Liver (tissue), 9 donors: ENCODE measurements around the gene LTBP2. TPM values are rescaled to one million over a fixed set of nuclear protein-coding genes. Genes with fewer than 3 reads are reported as not detected.

Experiments
- DNase-seq: peaks from one replicate; pipeline ENCODE4 v3.0.0-alpha.2; 2017; ENCODE audit warnings: low spot score
- H3K27ac ChIP-seq, 2 donors: one replicate each; pipeline ENCODE4 v1.7.0; 2013; ENCODE audit warnings: inconsistent platforms in 2 of 2, low read length in 2 of 2, control low read depth in 1 of 2, low read depth in 1 of 2, mild to moderate bottlenecking in 1 of 2
- H3K27me3 ChIP-seq, 4 donors: one replicate each; pipeline versions ENCODE4 v1.6.1 to v1.7.0; 2013; ENCODE audit warnings: low read length in 3 of 4, inconsistent platforms in 1 of 4, mild to moderate bottlenecking in 1 of 4, moderate library complexity in 1 of 4; ENCODE audit not compliant: control insufficient read depth in 4 of 4, insufficient read depth in 4 of 4
- H3K36me3 ChIP-seq, 4 donors: one replicate each; pipeline versions ENCODE4 v1.6.1 to v1.7.0; 2013; ENCODE audit warnings: low read length in 3 of 4, mild to moderate bottlenecking in 3 of 4, low read depth in 1 of 4, moderate library complexity in 1 of 4; ENCODE audit not compliant: control insufficient read depth in 4 of 4, insufficient read depth in 3 of 4
- H3K4me1 ChIP-seq, 4 donors: one replicate each; pipeline versions ENCODE4 v1.6.1 to v1.7.0; 2013; ENCODE audit warnings: low read length in 3 of 4, mild to moderate bottlenecking in 3 of 4, moderate library complexity in 1 of 4; ENCODE audit not compliant: control insufficient read depth in 4 of 4, insufficient read depth in 4 of 4
- H3K4me3 ChIP-seq, 3 donors: one replicate each; pipeline versions ENCODE4 v1.6.1 to v1.7.0; 2013; ENCODE audit warnings: low read length in 3 of 3, control low read depth in 1 of 3, low read depth in 1 of 3, mild to moderate bottlenecking in 1 of 3
- H3K9ac ChIP-seq, 2 donors: one replicate each; pipeline ENCODE4 v1.7.0; 2013; ENCODE audit warnings: low read length in 2 of 2, mild to moderate bottlenecking in 2 of 2, moderate library complexity in 2 of 2, control low read depth in 1 of 2, low read depth in 1 of 2
- H3K9me3 ChIP-seq, 4 donors: one replicate each; pipeline versions ENCODE4 v1.6.1 to v1.7.0; 2013; ENCODE audit warnings: low read length in 3 of 4; ENCODE audit not compliant: control insufficient read depth in 4 of 4
- EGR1 ChIP-seq, 2 donors: IDR thresholded peaks; 2 replicates each; pipeline ENCODE4 v1.6.1; 2016 to 2018; ENCODE audit warnings: antibody characterized with exemption in 2 of 2, low read depth in 2 of 2
- FOXA1 ChIP-seq: IDR thresholded peaks from 2 replicates; pipeline ENCODE4 v1.6.1; 2016; ENCODE audit warnings: antibody characterized with exemption
- FOXA2 ChIP-seq: IDR thresholded peaks from 2 replicates; pipeline ENCODE4 v1.6.1; 2016; ENCODE audit warnings: antibody characterized with exemption
- GABPA ChIP-seq, 2 donors: IDR thresholded peaks in 1 of 2; conservative IDR thresholded peaks in 1 of 2; 2 replicates each; pipeline ENCODE4 v1.6.1; 2016; ENCODE audit warnings: antibody characterized with exemption in 2 of 2, mild to moderate bottlenecking in 1 of 2, moderate library complexity in 1 of 2
- HNF4A ChIP-seq, 2 donors: conservative IDR thresholded peaks; 2 replicates each; pipeline ENCODE4 v1.6.1; 2016; ENCODE audit warnings: antibody characterized with exemption in 2 of 2, mild to moderate bottlenecking in 2 of 2
- HNF4G ChIP-seq: IDR thresholded peaks from 2 replicates; pipeline ENCODE4 v1.6.1; 2016; ENCODE audit warnings: antibody characterized with exemption
- JUND ChIP-seq, 2 donors: IDR thresholded peaks; 2 replicates each; pipeline ENCODE4 v1.6.1; 2016; ENCODE audit warnings: antibody characterized with exemption in 2 of 2
- NR2F2 ChIP-seq: IDR thresholded peaks from 2 replicates; pipeline ENCODE4 v1.6.1; 2016; ENCODE audit warnings: antibody characterized with exemption
- RAD21 ChIP-seq, 2 donors: IDR thresholded peaks; 2 replicates each; pipeline ENCODE4 v1.6.1; 2016; ENCODE audit warnings: antibody characterized with exemption in 2 of 2, mild to moderate bottlenecking in 2 of 2
- RXRA ChIP-seq, 2 donors: IDR thresholded peaks; 2 replicates each; pipeline ENCODE4 v1.6.1; 2017 to 2018; ENCODE audit warnings: antibody characterized with exemption in 2 of 2, mild to moderate bottlenecking in 1 of 2
- SP1 ChIP-seq: IDR thresholded peaks from 2 replicates; pipeline ENCODE4 v1.6.1; 2018; ENCODE audit warnings: antibody characterized with exemption, mild to moderate bottlenecking
- TAF1 ChIP-seq: conservative IDR thresholded peaks from 2 replicates; pipeline ENCODE4 v1.6.1; 2016; ENCODE audit warnings: antibody characterized with exemption, mild to moderate bottlenecking
- YY1 ChIP-seq: IDR thresholded peaks from 2 replicates; pipeline ENCODE4 v1.6.1; 2016; ENCODE audit warnings: antibody characterized with exemption, mild to moderate bottlenecking
- WGBS: extraction: QIAGEN DNeasy Blood & Tissue Kit; methylation state at CpG from one replicate; pipeline ENCODE4 v1.1.7; 2013; 5-methylcytosine and 5-hydroxymethylcytosine counted together
- polyA plus RNA-seq, 2 donors: library from polyadenylated mRNA; stranded (reverse) in 1 of 2; unstranded in 1 of 2; fragments of 200-250 nt in 1 of 2; fragments of >200 nt in 1 of 2; fragmentation: Nextera tagmentation in 1 of 2; extraction: Ambion mirVana in 1 of 2; gene quantifications; one replicate each; pipeline versions ENCODE4 v1.2.1 to v1.2.3, GENCODE V29; 2013 to 2015
- total RNA-seq, 2 donors: library from RNA; depleted of rRNA; stranded (reverse); fragments of >200 nt; gene quantifications; one replicate each; pipeline ENCODE4 v1.2.3, GENCODE V29; 2014
- TF ChIP-seq, protein P1 (sequence below): fragments of 150-350 bp; IDR thresholded peaks from 2 replicates; pipeline ENCODE4 v1.5.1; 2017; ENCODE audit warnings: improper control_type of control experiment, low read depth, low read length; ENCODE audit not compliant: missing input control
- TF ChIP-seq, protein P2 (sequence below): IDR thresholded peaks from 2 replicates; pipeline ENCODE4 v1.6.1; 2016; ENCODE audit warnings: antibody characterized with exemption
- TF ChIP-seq, protein P3 (sequence below): IDR thresholded peaks from 2 replicates; pipeline ENCODE4 v1.6.1; 2016; ENCODE audit warnings: antibody characterized with exemption
- TF ChIP-seq, protein P4 (sequence below): IDR thresholded peaks from 2 replicates; pipeline ENCODE4 v1.6.1; 2016; ENCODE audit warnings: antibody characterized with exemption
- donor health status: healthy.
- donor health status: healthy.
- donor health status: healthy.
- donor health status: healthy.
- donor health status: healthy.

The LTBP2 gene
- total and polyA plus RNA-seq, 4 donors = 0.24 to 1.3 (median 0.89) TPM

DNA sequence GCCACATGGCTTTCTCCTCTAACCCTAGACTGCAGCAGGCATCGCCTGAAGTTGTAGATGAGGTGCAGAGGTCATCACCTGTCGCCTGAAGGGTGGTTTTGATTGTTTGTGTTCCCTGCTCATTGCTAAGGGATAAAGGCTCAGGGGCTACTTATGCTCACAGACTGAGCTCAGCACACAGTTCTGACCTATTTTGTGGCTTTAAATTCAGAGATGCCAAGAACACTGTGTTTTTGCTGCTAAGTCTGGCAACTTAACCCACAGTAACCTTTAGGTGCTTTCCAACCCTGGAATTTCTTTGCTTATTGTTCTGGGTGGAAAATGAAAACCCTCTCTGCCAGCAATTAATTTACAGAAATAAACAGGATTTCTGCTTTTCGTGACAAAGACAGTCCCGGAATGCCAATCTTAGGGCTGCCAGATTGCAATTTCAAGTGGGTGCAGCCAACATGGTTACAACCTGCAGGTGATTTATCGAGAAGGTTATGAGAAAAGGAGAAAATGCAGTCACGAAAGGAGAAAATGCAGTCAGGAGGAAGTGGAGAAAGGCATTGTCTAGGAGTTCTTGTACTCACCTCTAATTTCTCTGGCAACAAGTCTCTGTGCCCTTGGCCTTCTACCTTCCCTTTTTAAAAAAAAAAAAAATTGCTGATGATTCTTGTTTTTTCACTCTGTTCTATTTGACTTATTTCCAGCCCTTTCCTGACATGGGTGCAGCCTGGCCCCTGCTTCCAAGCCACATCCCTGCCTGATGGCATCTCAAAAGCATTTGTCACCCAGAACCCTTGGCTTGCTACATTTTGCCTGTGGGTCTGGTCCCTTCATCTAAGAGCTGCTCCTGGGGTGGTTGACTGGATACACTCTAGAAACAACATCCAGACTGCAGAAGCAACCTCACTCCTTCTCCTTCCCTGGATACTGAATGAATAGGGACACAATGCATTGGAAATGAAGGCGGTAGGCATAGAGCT is 142.2 kb downstream of the LTBP2 start:
- Histone ChIP-seq H3K27me3 (no peaks in the 10 kb centered on the region), H3K4me1 (no peaks in the 10 kb centered on the region), H3K9ac (no peak overlapping the region), H3K27ac (no peak overlapping the region), H3K9me3 (no peaks in the 10 kb centered on the region), H3K4me3 (no peak overlapping the region), H3K36me3 (peaks cover 0 to 6% (median 2%) of the 10 kb centered on the region in 4 donors)
- DNase-seq = no peak
- TF ChIP-seq TAF1 (no peak), NR2F2 (no peak), JUND (IDR thresholded peaks at IDR 0.05) (no peak), EGR1 (IDR thresholded peaks at IDR 0.05; ENCODE audit: low read depth in 2 of 2) (no peak), FOXA1 (no peak), GABPA (IDR thresholded peaks at IDR 0.05 in 1 of 2, conservative IDR thresholded peaks at IDR 0.05 in 1 of 2) (no peak)
- TF ChIP-seq, protein P1, sequence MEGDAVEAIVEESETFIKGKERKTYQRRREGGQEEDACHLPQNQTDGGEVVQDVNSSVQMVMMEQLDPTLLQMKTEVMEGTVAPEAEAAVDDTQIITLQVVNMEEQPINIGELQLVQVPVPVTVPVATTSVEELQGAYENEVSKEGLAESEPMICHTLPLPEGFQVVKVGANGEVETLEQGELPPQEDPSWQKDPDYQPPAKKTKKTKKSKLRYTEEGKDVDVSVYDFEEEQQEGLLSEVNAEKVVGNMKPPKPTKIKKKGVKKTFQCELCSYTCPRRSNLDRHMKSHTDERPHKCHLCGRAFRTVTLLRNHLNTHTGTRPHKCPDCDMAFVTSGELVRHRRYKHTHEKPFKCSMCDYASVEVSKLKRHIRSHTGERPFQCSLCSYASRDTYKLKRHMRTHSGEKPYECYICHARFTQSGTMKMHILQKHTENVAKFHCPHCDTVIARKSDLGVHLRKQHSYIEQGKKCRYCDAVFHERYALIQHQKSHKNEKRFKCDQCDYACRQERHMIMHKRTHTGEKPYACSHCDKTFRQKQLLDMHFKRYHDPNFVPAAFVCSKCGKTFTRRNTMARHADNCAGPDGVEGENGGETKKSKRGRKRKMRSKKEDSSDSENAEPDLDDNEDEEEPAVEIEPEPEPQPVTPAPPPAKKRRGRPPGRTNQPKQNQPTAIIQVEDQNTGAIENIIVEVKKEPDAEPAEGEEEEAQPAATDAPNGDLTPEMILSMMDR = no peak
- TF ChIP-seq, protein P2, sequence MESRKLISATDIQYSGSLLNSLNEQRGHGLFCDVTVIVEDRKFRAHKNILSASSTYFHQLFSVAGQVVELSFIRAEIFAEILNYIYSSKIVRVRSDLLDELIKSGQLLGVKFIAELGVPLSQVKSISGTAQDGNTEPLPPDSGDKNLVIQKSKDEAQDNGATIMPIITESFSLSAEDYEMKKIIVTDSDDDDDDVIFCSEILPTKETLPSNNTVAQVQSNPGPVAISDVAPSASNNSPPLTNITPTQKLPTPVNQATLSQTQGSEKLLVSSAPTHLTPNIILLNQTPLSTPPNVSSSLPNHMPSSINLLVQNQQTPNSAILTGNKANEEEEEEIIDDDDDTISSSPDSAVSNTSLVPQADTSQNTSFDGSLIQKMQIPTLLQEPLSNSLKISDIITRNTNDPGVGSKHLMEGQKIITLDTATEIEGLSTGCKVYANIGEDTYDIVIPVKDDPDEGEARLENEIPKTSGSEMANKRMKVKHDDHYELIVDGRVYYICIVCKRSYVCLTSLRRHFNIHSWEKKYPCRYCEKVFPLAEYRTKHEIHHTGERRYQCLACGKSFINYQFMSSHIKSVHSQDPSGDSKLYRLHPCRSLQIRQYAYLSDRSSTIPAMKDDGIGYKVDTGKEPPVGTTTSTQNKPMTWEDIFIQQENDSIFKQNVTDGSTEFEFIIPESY = no peak
- 84% methylated on average over 7 of the region's 7 CpGs for WGBS

DNA sequence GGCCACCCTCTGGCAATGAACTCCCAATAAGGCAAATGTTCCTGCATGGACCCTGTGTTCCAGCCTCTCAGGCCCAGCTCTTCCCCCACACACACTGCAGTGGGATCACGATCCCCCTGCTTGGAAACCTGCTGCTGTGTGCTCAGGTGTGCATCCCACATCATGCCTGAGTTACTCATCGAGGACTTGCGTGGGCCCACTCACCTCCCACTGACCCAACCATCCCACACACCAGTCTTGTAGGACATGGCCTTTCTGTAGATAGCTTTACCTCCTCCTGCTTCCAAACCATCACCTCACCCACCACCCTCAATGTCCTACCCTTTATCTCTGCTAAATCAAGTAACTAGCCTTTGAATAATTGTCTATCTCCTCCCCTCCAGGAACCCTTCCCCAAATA is 143.5 kb downstream of the LTBP2 start:
- no peak overlapping the region for H3K9ac ChIP-seq
- H3K27me3 ChIP-seq = no peaks in the 10 kb centered on the region
- peaks cover 0 to 2% (median 0%) of the 10 kb centered on the region in 4 donors for H3K36me3 ChIP-seq
- no peaks in the 10 kb centered on the region for H3K9me3 ChIP-seq
- TF ChIP-seq SP1 = no peak
- no peak for TF ChIP-seq JUND (IDR thresholded peaks at IDR 0.05)
- TF ChIP-seq FOXA1 = no peak
- TF ChIP-seq NR2F2 = no peak
- no peak for DNase-seq
- 95% methylated on average over 3 of the region's 3 CpGs for WGBS
- H3K27ac ChIP-seq = no peak overlapping the region
- H3K4me1 ChIP-seq = no peaks in the 10 kb centered on the region
- no peak overlapping the region for H3K4me3 ChIP-seq

DNA sequence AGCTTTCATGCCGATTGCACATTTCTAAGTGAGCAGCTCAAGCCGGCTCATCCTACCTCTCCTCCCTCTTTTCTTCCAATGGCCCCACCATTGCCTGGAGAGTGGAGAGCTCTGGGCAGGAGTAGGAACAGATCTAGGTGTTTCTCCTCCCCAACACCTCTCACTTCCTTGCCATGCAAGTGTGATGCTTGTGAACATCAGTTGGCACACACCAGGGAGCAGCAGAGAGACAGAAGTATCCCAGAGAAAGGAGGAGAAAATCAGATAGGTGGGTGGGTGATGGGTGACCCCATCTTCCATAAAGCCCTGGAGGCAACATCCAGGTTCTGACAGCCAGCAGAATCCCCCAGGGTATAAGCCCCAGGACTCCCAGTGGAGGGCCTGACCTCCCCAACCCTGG is 146.7 kb downstream of the LTBP2 start:
- Histone ChIP-seq H3K27me3 (no peaks in the 10 kb centered on the region), H3K4me3 (no peak overlapping the region), H3K9me3 (no peaks in the 10 kb centered on the region), H3K36me3 (no peaks in the 10 kb centered on the region), H3K9ac (no peak overlapping the region), H3K27ac (no peak overlapping the region), H3K4me1 (no peaks in the 10 kb centered on the region)
- 89% methylated on average over 2 of the region's 2 CpGs for WGBS
- no peak for DNase-seq
- TF ChIP-seq GABPA (IDR thresholded peaks at IDR 0.05 in 1 of 2, conservative IDR thresholded peaks at IDR 0.05 in 1 of 2) (no peak), EGR1 (IDR thresholded peaks at IDR 0.05; ENCODE audit: low read depth in 2 of 2) (no peak), SP1 (no peak), RXRA (IDR thresholded peaks at IDR 0.05) (no peak), FOXA2 (no peak), YY1 (no peak), FOXA1 (no peak), JUND (IDR thresholded peaks at IDR 0.05) (no peak), HNF4A (conservative IDR thresholded peaks at IDR 0.05) (no peak), NR2F2 (no peak), HNF4G (no peak), RAD21 (IDR thresholded peaks at IDR 0.05) (no peak)
- TF ChIP-seq, protein P2 = no peak
- TF ChIP-seq, protein P3, sequence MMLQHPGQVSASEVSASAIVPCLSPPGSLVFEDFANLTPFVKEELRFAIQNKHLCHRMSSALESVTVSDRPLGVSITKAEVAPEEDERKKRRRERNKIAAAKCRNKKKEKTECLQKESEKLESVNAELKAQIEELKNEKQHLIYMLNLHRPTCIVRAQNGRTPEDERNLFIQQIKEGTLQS = no peak
- TF ChIP-seq, protein P4, sequence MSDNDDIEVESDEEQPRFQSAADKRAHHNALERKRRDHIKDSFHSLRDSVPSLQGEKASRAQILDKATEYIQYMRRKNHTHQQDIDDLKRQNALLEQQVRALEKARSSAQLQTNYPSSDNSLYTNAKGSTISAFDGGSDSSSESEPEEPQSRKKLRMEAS = no peak
